SK-N-MC (cell line): ENCODE data around the gene CBLIF.

Experiments
- EZH2 ChIP-seq: fragments of 200-600 bp; sonication (generic); IDR thresholded peaks from one replicate; pipeline ENCODE4 v1.6.1; 2017; ENCODE audit warnings: antibody characterized with exemption
- FOXP2 ChIP-seq: optimal IDR thresholded peaks from 2 replicates; pipeline ENCODE3; 2011; ENCODE audit warnings: mild to moderate bottlenecking, moderate library complexity; ENCODE audit not compliant: insufficient read depth; ENCODE audit errors: extremely low read length, control extremely low read depth
- POLR2AphosphoS5 ChIP-seq: IDR thresholded peaks from 2 replicates; pipeline ENCODE4 v1.6.1; 2012; ENCODE audit warnings: mild to moderate bottlenecking, low read depth, low read length, borderline replicate concordance

DNA sequence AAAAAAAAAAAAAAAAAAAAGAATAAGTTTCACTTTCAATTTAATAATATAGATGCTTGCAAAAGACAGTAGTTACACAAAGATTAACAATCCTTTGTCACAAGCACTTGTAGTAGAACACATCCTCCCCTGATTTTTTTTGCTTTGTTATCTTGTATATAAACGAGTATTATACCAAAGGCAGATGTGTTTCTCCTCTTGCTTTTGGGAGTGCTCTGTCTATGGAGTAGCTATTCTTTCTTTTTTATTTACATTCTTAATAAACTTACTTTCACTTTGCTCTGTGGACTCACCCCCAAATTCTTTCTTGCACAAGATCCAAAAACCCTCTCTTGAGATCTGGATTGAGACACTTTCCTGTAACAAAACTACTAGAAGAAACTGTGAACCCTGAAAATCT, 31.3 kb downstream of the CBLIF start:
- TF ChIP-seq FOXP2 (no peak), EZH2 (no peak), POLR2AphosphoS5 (no peak)
